Skin of body (tissue), 2 donors: ENCODE data around the gene DOCK7. TPM values are rescaled to one million over a fixed set of nuclear protein-coding genes. Genes with fewer than 3 reads are reported as not detected.
"Not testable (repeated sequence)": the region's sequence is repeated elsewhere in the genome, so short reads cannot be mapped to it uniquely, and the experiment has no call there.

ENCODE experiments used
- DNase-seq: peaks from one replicate; lab custom pipeline; 2025; lab: John Stamatoyannopoulos, UW
- total RNA-seq: library from RNA; depleted of rRNA; stranded (reverse); fragments of >200 nt; gene quantifications from one replicate; pipeline ENCODE4 v1.2.3, GENCODE V29; 2014

The DOCK7 gene, protein sequence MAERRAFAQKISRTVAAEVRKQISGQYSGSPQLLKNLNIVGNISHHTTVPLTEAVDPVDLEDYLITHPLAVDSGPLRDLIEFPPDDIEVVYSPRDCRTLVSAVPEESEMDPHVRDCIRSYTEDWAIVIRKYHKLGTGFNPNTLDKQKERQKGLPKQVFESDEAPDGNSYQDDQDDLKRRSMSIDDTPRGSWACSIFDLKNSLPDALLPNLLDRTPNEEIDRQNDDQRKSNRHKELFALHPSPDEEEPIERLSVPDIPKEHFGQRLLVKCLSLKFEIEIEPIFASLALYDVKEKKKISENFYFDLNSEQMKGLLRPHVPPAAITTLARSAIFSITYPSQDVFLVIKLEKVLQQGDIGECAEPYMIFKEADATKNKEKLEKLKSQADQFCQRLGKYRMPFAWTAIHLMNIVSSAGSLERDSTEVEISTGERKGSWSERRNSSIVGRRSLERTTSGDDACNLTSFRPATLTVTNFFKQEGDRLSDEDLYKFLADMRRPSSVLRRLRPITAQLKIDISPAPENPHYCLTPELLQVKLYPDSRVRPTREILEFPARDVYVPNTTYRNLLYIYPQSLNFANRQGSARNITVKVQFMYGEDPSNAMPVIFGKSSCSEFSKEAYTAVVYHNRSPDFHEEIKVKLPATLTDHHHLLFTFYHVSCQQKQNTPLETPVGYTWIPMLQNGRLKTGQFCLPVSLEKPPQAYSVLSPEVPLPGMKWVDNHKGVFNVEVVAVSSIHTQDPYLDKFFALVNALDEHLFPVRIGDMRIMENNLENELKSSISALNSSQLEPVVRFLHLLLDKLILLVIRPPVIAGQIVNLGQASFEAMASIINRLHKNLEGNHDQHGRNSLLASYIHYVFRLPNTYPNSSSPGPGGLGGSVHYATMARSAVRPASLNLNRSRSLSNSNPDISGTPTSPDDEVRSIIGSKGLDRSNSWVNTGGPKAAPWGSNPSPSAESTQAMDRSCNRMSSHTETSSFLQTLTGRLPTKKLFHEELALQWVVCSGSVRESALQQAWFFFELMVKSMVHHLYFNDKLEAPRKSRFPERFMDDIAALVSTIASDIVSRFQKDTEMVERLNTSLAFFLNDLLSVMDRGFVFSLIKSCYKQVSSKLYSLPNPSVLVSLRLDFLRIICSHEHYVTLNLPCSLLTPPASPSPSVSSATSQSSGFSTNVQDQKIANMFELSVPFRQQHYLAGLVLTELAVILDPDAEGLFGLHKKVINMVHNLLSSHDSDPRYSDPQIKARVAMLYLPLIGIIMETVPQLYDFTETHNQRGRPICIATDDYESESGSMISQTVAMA (N-terminal part only)
- total RNA-seq = 99.1 TPM

DNA sequence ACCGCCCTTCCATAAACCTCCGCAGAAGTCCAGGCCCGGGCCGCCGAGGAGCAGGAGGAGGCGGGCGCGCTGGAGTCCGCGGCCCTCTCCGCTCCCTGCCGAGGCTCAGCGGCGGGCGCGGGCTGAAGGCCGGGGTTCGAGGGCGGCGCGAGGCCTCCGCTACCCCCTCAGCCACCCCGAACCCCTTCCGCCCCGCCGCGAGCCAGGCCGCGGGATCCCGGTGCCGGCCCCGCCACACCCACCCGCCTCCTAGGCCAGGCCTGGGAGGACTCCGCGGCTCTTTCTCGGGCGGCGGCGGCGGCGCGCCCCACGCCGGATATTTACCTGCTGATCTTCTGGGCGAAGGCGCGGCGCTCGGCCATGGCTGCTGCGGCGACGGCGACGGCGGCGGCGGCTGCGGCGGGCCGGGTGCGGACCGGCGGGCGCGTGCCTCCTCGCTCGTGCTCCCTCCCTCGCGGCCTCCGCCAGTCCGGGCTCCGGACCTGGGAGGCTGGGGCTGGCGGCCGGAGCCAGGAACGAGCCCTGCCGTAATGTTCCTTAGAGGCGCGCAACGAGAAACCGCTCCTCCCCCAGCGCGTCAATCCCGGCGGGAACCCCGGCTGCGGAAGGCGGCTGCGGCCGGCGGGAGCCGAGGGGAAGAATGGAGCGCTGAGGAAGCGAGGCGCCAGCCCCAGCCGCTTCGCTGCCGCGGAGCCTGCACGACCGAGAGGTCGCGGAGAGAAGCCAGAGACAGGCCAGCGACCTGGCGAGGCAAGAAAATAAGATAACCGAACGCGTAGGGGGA, at the start of gene DOCK7:
DOCK7 (minus strand) TSS at position 484 of the 784 bp plus-strand sequence; CDS start at position 362, 122 bp downstream.
- peak; percentile 27 for DNase-seq

DNA sequence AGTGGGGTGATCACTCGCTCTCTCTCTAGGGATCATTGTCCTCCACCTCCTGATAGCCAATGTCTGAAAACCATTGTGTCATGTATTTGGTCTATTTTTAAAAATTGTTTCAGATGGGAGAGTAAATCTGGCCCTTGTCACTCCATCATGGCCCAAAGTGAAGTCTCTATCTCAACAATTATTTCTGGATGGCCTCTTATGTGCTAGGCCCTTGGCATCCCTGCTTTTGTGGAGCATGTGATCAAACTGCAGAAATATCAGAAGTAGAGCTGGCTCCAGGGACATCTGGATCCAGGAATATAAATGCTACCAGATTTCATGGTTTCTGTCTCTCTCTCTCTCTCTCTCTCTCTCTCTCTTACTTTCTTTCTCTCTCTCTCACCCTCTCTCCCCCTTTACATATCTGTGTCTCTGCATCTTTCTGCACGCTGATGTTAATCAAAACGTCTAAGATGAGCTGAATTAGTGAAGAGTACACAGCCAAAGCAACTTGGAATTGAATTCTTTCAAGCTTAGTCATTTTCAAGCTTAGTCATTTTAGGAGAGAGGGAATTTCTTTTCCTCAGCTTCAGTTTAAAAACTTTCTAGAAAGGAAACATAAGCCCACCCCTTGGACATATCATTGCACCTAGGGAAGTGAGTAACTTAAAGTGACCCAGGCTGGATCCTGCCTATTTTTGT, 47.4 kb upstream of the DOCK7 start:
- DNase-seq = peak; percentile 87

DNA sequence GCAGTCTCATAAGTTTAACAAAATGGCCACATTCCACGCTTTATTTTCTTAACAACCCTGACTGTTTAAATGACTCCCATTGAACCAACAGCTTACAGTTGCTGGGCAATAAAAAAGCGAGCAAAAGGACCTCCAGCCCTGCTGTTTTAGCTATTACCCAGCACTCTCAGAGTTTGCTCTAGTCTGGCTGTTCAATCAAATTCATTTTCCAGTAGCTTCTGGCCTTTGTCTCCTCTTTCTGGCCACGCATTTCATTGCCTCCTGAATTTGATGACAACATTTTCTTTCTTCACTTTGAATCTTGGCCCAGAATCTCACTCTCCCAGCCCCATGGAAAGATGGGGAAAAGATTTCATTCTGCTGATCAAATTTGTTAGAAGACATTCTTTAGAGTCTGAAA, 44.1 kb upstream of the DOCK7 start:
- peak; percentile 46 for DNase-seq

GRCh38 chr1:62728963-62729362, 40.8 kb upstream of the DOCK7 start:
- no peak for DNase-seq

- no peak for DNase-seq
Measured at GRCh38 chr1:62727656-62728407, 39.6 kb upstream of the DOCK7 start.

DNA sequence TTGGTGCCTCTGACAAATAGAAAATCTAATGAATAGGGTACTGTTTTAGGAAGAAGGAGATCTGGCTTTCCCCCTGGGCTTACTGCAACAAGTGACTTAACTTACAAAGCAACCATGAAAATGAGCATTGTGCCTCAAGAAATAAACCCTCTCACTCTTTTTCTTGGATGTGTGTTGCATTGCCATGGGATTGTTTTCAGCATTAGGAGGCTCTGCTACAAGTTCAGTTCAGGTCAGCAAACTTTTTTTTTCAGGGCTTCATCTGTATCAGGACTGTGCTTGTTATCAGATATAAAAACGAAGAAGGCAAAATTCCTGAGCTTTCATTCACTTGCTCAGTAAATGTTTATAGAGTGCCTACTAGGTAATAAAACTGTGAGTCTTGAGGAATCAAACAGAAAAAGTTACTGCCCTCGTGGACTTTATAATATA, 37.8 kb upstream of the DOCK7 start:
- DNase-seq = peak; percentile 25

DNA sequence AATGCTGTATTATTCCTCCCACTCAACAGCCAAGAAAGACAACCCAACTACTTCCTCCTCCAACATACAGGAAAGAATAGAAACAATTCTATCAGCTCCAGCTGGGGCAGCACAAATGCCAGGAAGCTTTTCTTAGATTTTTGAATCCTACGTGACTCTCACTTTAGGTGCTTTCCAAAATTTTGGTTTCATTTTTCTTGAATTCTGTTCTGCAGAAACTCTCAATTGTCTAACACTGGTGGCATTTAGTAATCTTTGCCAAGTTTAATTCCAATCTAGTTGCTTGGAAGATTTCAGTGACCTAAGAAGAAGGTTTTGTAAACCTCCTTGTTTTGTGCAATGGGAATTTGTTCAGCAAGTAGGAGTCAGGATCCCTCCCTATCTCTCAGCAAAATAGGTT, 37.1 kb upstream of the DOCK7 start:
- peak; percentile 49 for DNase-seq

GRCh38 chr1:62724430-62724829, 36.2 kb upstream of the DOCK7 start:
- DNase-seq = peak; percentile 37

GRCh38 chr1:62723883-62724282, 35.7 kb upstream of the DOCK7 start:
- no peak for DNase-seq

- DNase-seq = no peak
Measured at GRCh38 chr1:62722796-62723195, 34.6 kb upstream of the DOCK7 start.

- peak; percentile 35 for DNase-seq
Measured at GRCh38 chr1:62720946-62721554, 32.9 kb upstream of the DOCK7 start.

DNA sequence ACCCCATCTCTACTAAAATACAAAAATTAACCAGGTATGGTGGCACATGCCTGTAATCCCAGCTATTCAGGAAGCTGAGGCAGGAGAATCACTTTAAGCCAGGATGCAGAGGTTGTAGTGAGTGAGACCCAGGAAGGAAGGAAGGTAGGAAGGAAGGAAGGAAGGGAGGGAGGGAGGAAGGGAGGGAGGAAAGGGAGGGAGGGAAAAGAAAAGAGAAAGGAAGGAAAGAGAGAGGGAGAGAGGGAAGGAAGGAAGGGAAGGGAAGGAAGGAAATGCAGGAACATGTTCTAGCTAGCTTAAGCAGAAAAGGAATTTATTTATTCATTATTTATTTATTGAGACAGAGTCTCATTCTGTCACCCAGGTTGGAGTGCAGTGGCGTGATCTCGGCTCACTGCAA, 30.2 kb upstream of the DOCK7 start:
- not testable (repeated sequence) for DNase-seq

GRCh38 chr1:62717483-62717882, 29.3 kb upstream of the DOCK7 start:
- no peak for DNase-seq

GRCh38 chr1:62716397-62716796, 28.2 kb upstream of the DOCK7 start:
- no peak for DNase-seq

- DNase-seq = no peak
Measured at GRCh38 chr1:62712336-62713243, 24.4 kb upstream of the DOCK7 start.

- no peak for DNase-seq
Measured at GRCh38 chr1:62707744-62708120, 19.5 kb upstream of the DOCK7 start.

- no peak for DNase-seq
Measured at GRCh38 chr1:62706985-62707743, 19.0 kb upstream of the DOCK7 start.
